Fibroblast of upper back skin (primary cell): ENCODE results near the gene AHDC1.
A peak's percentile ranks its signal among the peaks of the same experiment; 100 is the strongest.
"Not testable (repeated sequence)": the region's sequence is repeated elsewhere in the genome, so short reads cannot be mapped to it uniquely, and the experiment has no call there.

Source experiments
- DNase-seq: peaks from one replicate; pipeline ENCODE4 v3.0.0-alpha.2; 2013

AHDC1 gene, protein sequence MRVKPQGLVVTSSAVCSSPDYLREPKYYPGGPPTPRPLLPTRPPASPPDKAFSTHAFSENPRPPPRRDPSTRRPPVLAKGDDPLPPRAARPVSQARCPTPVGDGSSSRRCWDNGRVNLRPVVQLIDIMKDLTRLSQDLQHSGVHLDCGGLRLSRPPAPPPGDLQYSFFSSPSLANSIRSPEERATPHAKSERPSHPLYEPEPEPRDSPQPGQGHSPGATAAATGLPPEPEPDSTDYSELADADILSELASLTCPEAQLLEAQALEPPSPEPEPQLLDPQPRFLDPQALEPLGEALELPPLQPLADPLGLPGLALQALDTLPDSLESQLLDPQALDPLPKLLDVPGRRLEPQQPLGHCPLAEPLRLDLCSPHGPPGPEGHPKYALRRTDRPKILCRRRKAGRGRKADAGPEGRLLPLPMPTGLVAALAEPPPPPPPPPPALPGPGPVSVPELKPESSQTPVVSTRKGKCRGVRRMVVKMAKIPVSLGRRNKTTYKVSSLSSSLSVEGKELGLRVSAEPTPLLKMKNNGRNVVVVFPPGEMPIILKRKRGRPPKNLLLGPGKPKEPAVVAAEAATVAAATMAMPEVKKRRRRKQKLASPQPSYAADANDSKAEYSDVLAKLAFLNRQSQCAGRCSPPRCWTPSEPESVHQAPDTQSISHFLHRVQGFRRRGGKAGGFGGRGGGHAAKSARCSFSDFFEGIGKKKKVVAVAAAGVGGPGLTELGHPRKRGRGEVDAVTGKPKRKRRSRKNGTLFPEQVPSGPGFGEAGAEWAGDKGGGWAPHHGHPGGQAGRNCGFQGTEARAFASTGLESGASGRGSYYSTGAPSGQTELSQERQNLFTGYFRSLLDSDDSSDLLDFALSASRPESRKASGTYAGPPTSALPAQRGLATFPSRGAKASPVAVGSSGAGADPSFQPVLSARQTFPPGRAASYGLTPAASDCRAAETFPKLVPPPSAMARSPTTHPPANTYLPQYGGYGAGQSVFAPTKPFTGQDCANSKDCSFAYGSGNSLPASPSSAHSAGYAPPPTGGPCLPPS (N-terminal part only)

DNA sequence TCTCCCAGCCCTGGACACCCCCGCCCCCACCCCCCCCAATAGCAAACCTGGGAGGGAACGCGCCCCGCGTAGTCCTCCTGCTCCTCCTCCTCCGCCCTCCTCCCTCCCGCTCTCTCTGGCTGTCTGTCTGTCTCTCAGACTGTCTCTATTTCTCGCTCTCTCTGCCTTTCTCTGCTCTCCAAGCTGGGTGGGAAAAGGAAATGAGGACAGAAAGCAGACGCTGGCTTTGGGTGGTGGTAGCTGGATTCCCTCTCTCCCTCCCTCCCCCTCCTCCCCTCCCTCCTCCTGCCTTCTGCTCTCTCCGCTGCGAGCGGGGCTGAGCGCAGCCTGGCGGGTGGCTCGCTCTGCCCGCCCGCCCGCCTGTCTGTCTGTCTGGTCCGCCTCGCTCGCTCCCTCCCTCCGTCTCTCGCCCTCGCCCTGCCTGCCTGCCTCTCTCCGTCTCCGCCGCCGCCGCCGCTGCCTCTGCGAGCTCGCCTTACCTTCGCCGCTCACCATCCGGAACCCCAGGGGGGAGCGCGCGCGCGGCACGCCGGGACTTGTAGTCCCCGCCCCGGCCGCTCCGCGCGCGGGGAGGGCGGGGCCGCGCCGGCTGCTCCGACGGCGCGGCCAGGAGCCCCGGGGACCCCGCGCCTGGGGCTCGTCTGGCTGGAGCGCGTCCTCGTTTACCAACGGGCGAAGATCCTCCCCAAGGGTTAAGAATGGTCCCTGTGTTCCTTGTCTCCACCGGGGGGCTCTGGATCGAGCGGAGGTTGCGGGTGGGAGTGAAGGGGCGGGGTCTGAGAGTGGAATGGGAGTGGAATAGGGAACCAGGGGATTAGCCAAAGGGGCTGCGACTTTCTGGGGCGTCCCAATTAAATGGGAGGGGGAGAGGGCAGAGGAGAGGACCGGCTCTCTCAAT lies at the start of gene AHDC1:
Gene AHDC1 (minus strand): TSS at position 464 of the 898 bp plus-strand sequence. CDS start 52,029 bp downstream, outside the sequence.
- DNase-seq = peak; percentile 88

DNA sequence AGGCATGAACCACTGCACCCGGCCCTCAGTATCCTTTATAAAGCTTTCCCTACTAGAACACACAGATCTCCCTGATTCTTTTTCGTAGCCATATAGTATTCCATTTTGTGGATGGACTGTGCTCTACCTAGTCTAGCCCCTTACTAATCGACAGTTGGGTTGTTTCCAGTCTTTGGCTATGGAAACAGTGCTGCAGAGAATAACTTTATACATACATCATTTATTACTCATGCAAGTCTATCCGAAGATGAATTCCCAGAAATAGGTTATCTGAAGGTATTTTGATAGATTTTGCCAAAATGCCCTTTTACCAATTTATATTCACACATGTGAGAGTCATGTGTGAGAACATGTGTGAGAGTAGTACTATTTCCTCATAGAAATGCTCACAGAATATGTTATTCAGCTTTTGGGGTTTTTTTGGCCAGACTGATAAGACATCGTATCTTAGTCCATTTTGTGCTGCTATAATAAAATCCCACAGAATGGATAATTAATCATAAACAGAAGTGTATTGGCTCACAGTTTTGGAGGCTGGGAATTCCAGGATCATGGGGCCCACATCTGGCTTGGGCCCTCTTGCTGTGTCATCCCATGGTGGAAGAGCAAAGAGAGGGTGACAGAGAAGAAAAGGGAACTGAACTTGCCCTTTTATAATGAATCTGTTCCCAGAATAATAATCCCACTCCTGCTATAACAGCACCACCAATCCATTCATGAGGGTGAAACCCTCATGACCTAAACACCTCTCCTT lies 48.3 kb upstream of the AHDC1 start:
- peak; percentile 60 for DNase-seq

GRCh38 chr1:27650539-27651175 lies 46.7 kb upstream of the AHDC1 start:
- DNase-seq = peak; percentile 82

DNA sequence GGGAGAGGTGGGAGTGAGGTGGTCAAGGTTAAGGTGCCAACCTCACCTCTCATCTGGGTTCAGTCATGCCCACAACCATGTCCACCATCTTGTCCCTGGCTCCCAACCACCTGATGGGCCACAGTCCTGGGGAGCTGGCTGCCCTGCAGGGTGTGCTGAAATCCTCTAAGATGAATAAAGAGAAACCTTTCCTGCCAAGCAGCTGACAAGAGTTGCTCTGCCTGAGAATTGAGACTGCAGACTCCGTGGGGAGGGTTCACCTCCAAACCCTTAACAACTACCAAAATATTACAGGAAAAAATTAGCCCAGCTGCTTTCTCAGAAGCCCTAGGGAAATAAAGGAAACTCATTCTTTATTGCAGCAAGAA lies 46.2 kb upstream of the AHDC1 start:
- DNase-seq = no peak

DNA sequence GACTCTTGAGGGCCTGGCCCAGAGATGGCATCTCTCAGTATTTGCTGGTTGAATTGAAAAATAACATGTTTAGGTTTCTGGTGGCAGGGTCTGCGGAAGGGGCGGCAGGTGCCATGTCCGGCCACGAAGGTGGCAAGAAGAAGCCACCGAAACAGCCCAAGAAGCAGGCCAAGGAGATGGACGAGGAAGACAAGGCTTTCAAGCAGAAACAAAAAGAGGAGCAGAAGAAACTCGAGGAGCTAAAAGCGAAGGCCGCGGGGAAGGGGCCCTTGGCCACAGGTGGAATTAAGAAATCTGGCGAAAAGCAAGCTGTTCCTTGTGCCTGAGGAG lies 45.3 kb upstream of the AHDC1 start:
- no peak for DNase-seq

DNA sequence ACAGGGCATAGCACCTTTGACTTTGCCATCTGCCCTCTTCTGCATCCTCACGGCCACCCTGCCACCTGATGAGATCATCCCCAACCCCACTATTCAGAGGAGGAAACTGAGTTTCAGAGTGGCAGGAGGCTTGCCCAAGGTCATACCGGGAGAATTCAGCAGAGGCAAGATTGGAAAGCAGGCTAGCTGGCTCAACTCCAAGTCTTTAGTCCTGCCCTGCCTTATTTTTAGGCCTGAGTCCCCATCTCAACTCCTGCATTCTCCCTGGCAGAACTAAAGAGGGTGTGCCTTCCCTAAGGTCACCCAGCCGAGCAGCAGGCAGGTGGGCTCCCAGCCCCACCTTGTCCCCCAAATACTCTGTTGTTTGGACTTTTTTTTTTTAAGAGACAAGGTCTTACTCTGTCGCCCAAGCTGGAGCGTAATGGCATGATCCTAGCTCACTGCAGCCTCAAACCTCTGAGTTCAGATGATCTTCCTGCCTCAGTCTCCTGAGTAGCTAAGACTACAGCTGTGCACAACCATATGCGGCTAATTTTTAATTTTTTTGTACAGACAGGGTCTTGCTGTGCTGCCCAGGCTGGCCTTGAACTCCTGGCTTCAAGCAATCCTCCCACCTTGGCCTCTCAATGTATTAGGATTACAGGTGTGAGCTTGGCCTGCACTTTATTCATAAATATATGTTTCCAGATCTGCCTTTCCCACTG lies 44.8 kb upstream of the AHDC1 start:
- DNase-seq = no peak

- DNase-seq = no peak
Observed at GRCh38 chr1:27647328-27647727, 43.4 kb upstream of the AHDC1 start.

- DNase-seq = no peak
Observed at GRCh38 chr1:27646676-27647075, 42.7 kb upstream of the AHDC1 start.

DNA sequence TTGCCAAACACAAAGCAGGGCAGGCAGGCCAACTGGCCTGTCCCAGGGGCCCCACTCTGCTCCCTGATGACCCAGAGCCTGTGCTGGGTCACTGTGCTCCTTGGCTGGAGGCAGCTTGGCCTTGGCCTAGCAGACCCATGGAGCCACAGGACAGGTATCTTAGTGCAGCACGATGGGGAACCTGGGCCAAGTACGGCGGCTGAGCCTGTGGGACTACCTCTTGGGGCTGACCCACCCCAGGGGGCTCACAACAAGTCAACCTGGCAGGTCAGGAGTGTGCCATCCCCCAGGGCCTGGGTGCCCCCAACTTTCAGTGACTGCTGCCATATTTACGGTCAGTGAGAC lies 41.1 kb upstream of the AHDC1 start:
- no peak for DNase-seq

DNA sequence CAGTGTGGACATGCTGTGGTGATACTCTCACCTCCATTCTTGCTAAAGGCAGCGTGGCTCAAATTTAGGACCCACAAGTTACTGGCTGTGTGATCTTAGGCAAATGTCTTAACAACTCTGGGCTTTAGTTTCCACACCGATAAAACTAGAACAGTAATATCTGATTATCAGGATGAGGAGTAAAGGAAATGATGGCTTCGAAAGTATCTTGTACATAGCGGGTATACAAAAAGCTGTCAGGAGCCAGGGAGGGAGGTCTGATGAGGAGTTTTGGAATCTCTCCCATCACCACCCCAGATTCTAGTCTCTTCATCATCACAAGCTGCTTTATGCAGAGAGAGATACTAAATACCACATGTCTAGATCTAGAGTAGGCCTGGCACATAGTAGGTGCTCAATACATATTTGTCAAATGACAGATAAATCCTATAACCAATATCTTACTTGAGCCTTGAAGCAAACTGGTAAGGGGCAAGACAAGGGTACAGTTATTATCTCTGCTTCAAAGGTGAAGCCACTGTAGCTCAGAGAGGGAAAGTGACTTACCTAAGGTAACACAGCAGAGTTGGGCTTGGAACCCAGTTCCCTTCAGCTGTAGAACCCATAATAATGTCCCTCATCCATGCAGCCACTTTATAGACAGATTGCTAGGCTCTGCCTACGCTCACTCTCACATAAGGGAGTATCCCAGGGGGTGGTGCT lies 40.6 kb upstream of the AHDC1 start:
- DNase-seq = no peak

- DNase-seq = peak; percentile 53
Observed at GRCh38 chr1:27643600-27644368, 39.8 kb upstream of the AHDC1 start.

DNA sequence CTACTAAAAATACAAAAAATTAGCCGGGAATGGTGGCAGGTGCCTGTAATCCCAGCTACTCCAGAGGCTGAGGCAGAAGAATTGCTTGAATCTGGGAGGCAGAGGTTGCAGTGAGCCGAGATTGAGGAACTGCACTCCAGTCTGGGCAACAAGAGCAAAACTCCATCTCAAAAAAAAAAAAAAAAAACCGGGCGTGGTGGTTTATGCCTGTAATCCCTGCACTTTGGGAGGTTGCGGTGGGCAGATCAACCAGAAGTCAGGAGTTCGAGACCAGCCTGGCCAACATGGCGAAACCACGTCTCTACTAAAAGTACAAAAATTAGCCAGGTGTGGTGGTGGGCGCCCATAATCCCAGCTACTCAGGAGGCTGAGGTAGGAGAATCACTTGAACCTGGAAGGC lies 36.6 kb upstream of the AHDC1 start:
- DNase-seq = not testable (repeated sequence)

DNA sequence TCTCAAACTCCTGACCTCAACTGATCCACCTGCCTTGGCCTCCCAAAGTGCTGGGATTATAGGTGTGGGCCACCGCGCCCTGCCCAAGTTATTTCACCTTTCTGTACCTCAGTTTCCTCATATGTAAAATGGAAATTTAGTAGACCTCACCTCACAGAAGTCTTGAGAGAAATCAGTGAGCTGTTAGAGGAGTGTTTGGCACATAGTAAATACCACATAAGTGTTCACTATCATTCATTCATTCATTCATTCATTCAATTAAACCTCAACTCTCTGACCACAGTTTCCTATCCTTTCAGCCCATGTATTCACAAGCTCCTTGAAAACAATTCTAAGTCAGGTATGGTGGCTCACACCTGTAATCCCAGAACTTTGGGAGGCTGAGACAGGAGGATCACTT lies 34.9 kb upstream of the AHDC1 start:
- DNase-seq = no peak

DNA sequence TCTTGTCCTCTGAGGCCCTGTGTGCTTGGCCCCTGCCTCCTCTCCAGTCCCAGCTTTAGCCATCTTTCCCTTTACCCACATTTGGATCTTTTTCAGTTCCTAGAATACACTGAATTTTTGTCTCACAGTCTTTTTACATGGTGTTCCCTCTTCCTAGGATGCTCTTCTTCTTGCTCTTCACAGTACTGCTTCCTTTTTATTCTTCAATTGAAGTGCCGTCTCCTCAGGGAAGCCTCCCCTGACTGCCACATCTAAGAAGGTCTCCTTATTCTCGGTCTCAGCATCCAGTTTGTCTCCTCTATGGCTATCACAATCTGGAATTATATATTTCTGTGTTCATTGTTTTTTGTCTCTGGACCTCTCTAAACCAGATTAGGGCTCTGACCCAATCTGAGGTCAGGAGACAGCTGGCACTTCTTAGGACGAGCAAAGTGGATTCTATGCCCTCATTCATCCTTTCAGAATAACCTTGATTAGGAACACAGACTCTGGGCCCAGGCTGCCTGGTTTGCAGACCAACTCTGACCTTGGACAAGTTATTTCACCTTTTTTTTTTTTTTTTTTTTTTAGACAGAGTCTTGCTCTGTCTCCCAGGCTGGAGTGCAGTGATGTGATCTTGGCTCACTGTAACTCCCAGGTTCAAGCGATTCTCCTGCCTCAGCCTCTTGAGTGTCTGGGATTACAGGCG lies 34.2 kb upstream of the AHDC1 start:
- DNase-seq = no peak

- DNase-seq = no peak
Observed at GRCh38 chr1:27635396-27636142, 31.6 kb upstream of the AHDC1 start.

- DNase-seq = no peak
Observed at GRCh38 chr1:27634985-27635367, 31.0 kb upstream of the AHDC1 start, which contains the start of gene FGR. FGR (minus strand) TSS chr1:27635185; CDS start chr1:27623916, 11,269 bp downstream.

GRCh38 chr1:27634177-27634984 lies 30.4 kb upstream of the AHDC1 start:
- DNase-seq = no peak
